Measurements from ENCODE around the gene SLC6A16. TPM values are rescaled to one million over a fixed set of nuclear protein-coding genes. Genes with fewer than 3 reads are reported as not detected.
A peak's percentile ranks its signal among the peaks of the same experiment; 100 is the strongest.
"Not testable (repeated sequence)": the region's sequence is repeated elsewhere in the genome, so short reads cannot be mapped to it uniquely, and the experiment has no call there.

The SLC6A16 gene
- polyA plus RNA-seq, 1 donor from 2014 or later: 11.6 TPM

DNA sequence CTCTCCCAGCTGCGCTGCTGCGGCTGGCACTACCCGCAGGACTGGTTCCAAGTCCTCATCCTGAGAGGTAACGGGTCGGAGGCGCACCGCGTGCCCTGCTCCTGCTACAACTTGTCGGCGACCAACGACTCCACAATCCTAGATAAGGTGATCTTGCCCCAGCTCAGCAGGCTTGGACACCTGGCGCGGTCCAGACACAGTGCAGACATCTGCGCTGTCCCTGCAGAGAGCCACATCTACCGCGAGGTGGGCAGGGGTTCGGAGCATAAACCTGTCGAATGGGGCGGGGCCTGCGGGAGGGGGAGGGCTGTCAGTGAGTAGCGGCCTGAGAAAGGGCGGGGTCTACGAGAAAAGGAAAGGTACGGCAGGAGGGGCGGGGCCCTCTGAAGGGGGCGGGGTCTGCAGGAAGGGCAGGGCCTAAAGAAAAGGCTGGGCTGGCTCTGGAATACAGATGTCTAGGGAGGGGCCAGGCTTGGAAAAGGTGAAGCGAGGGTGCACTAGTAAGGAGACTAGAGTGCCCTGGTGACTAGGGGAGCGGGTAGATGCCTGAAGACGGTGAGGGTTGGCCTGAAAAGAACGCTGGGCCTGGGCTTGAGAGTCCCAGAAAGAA is 13.8 kb upstream of the SLC6A16 start:
- Mint-ChIP-seq H3K27me3 (no peaks in the 10 kb centered on the region), H3K9me3 (no peaks in the 10 kb centered on the region), H3K36me3 (peaks cover 9% of the 10 kb centered on the region), H3K4me3 (peak overlapping the region; percentile 89 to 99 (median 98)), H3K27ac (peak overlapping the region; percentile 80 to 89 (median 83)), H3K4me1 (peaks cover 23 to 39% (median 38%) of the 10 kb centered on the region in 3 donors)

DNA sequence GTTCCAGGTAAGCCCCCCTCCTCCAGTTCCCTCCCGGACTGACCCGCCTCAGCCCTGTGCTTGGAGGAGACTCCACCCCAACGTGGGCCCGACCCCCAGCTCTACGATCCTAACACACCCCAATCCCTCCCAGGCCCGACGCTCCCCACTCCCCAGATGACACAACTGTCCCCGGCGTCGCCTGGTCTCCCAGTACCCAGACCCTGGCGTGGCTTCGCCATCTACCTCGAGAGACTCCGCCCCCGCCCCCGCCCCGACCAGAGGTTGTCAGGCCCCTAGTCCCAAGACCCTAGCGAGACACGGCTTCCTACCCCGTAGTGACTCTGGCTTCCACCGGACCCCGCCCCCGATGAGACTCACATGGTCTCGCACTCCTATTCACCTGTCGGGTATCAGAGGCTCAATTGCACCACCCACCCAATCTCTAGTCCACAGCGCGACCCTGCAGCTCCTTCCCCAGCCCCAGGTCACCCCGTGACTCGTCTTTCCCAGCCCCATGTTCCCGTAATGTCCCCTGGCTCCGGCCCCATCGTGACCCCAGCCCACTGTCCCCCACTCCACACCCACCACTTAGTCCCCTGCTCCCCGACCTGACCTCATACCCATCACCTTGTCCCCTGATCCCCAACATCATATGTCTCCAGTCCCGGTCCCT is 13.2 kb upstream of the SLC6A16 start:
- H3K27me3 Mint-ChIP-seq: no peaks in the 10 kb centered on the region
- H3K9me3 Mint-ChIP-seq: no peaks in the 10 kb centered on the region
- peaks cover 9% of the 10 kb centered on the region for H3K36me3 Mint-ChIP-seq
- peaks cover 28 to 42% (median 42%) of the 10 kb centered on the region in 3 donors for H3K4me1 Mint-ChIP-seq
- peak overlapping the region; percentile 80 to 87 (median 83) for H3K27ac Mint-ChIP-seq
- peak overlapping the region; percentile 89 to 99 (median 98) for H3K4me3 Mint-ChIP-seq

DNA sequence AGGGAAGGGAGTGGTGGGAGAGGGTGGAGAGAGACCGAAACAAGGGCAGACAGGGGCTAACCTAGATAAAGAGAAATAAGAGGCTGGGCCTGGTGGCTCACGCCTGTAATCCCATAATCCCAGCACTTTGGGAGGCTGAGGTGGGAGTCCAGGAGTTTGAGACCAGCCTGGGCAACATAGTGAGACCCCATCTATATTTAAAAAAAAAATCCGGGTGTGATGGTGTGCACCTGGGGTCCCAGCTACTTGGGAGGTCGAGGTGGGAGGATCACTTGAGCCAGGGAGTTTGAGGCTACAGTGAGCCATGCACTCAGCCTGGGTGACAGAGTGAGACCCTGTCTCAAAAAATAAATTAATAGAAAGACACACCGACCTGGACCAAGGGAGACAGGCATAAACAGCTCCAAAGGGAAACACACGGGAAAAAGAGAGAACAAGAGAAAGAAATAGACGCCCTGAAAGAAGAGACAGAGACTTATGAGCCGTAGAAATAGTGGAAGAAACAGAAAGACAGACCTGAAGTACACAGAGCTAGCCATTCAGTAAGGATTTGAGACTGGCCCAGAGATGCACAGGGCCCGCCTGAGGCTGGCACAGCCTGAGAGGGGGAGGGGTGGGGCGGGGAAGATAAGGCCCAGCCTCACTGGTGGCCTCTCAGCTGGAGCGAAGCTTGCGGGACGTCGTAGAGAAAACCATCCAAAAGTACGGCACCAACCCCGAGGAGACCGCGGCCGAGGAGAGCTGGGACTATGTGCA is 12.5 kb upstream of the SLC6A16 start:
- Mint-ChIP-seq H3K4me3 (peak overlapping the region; percentile 98 to 99 (median 98)), H3K27me3 (peaks cover 1% of the 10 kb centered on the region), H3K27ac (peak overlapping the region; percentile 61 to 99 (median 80)), H3K36me3 (peaks cover 9% of the 10 kb centered on the region), H3K4me1 (peaks cover 22 to 40% (median 39%) of the 10 kb centered on the region in 3 donors), H3K9me3 (no peaks in the 10 kb centered on the region)

DNA sequence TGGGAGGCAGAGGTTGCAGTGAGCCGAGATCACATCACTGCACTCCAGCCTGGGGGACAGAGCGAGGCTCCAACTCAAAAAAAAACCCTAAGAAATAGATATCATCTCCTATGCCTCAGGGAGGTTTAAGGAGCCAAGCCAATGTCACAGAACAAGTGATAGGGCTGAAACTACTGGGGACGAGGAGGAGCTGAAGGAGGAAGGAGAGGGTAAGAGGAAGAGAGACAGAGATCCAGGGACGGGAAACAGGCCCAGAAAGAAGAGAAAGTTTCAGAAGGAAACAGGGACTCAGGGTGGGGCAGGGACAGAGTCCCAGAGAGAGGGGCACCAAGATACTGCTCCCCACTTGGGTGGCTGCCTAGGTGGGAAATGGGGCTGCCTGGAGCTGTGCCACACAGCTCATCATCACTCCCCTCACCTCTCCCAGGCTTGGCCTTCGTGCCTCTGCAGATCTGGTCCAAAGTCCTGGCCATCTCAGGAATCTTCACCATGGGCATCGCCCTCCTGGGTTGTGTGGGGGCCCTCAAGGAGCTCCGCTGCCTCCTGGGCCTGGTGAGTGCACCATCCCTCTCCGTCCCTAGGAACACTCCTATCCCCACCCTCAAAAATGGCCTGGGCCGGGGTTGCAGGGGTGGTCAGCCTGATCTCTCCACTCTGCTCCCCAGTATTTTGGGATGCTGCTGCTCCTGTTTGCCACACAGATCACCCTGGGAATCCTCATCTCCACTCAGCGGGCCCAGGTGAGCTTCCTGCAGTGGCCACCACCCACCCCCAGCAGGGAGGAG is 11.7 kb upstream of the SLC6A16 start:
- Mint-ChIP-seq H3K27ac (peak overlapping the region; percentile 80 to 99 (median 99)), H3K27me3 (peaks cover 1% of the 10 kb centered on the region), H3K4me1 (peaks cover 23 to 45% (median 43%) of the 10 kb centered on the region in 3 donors), H3K4me3 (peak overlapping the region; percentile 98 to 99 (median 98)), H3K9me3 (no peaks in the 10 kb centered on the region), H3K36me3 (peaks cover 10% of the 10 kb centered on the region)

DNA sequence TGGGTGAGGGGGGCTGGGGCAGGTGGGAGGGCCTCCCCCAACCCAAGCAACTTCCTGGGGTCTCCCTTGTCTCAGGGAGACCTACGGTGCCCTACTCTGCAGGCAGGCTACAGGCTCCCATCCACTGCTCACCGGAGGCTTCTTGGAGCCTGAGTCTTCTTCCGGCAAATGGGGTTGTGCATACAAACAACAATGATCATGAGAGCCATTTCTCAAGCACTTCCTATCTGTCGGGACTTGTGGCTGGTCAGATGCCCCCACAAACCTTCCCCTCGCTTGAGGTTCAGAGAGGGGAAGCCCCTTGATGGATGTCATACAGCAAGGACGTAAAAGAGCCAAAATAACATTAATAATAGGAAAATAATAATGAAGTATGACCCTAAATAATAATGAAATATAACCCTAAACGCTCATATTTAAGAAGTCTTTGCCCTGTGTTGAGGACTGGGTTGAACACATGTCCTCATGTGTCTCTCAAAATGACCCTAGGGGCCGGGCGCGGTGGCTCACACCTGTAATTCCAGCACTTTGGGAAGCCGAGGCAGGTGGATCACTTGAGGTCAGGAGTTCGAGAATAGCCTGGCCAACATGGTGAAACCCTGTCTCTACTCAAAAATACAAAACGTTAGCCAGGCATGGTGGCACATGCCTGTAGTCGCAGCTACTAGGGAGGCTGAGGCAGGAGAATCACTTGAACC is 10.9 kb upstream of the SLC6A16 start:
- H3K4me1 Mint-ChIP-seq: peaks cover 27 to 49% (median 43%) of the 10 kb centered on the region in 3 donors
- no peaks in the 10 kb centered on the region for H3K9me3 Mint-ChIP-seq
- H3K4me3 Mint-ChIP-seq: peak overlapping the region; percentile 98 to 99 (median 98)
- peak overlapping the region; percentile 80 to 99 (median 99) for H3K27ac Mint-ChIP-seq
- peaks cover 12% of the 10 kb centered on the region for H3K36me3 Mint-ChIP-seq
- peaks cover 1% of the 10 kb centered on the region for H3K27me3 Mint-ChIP-seq

DNA sequence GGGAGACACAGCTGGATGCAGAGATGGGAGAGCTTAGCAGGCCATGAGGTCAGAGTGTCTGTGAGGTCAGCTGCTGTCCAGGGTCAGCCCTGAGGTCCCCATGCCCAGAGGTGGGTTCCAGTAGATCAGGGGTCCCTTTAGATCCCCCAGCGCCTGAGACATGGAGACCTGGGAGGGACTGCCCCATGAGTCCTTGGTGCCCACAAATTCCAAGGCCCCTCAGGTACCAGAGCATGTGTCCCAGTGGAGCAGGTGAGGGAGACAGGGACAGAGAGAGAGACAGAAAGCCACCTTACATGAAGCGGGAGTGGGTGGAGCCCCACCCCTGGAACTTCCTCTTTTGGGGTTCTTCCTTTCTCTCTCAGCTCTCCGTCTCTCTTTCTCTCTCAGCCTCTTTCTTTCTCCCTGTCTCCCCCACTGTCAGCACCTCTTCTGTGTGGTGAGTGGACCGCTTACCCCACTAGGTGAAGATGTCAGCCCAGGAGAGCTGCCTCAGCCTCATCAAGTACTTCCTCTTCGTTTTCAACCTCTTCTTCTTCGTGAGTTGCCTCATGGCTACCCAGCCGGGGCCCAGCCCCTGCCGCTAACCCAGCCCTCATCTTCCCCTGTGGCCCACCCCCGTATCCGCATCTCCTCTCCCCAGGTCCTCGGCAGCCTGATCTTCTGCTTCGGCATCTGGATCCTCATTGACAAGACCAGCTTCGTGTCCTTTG is 10.2 kb upstream of the SLC6A16 start, which contains the start of gene CD37:
TSS of gene CD37 (plus strand) at position 336 of the 713 bp plus-strand sequence. CDS start at position 471, 135 bp downstream.
- Mint-ChIP-seq H3K4me1 (peaks cover 25 to 45% (median 44%) of the 10 kb centered on the region in 3 donors), H3K27me3 (peaks cover 1% of the 10 kb centered on the region), H3K4me3 (peak within 1 kb of the TSS; percentile 98 to 99 (median 98)), H3K27ac (peak within 1 kb of the TSS; percentile 80 to 99 (median 99)), H3K9me3 (peaks cover 0 to 1% (median 0%) of the 10 kb centered on the region in 3 donors), H3K36me3 (peaks cover 14% of the 10 kb centered on the region)

DNA sequence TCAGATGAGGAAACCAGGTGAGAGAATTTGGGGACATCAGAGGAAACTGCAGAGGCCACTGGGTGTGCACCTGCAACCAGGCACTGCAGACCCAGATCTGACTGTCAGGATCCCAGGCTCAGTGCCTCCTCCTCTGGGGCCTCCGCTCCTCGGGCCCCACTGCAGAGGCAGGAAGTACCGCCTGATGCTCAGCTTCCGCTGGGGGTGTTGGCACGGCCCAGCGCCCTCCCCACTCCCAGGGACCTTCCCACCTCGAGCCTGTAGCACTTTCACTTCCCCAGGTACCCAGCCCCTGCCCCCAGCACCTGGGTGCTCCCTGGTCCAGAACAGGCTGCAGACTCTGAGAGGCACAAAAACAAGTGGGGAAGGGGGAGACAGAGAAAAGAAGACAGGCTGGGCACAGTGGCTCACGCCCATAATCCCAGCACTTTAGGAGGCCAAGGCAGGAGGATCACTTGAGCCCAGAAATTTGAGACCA is 8.9 kb upstream of the SLC6A16 start:
- Mint-ChIP-seq H3K4me1 (peaks cover 34 to 51% (median 46%) of the 10 kb centered on the region in 3 donors), H3K27ac (peak overlapping the region; percentile 80 to 99 (median 99)), H3K27me3 (peaks cover 1% of the 10 kb centered on the region), H3K4me3 (peak overlapping the region; percentile 89 to 98 (median 96)), H3K36me3 (peaks cover 19% of the 10 kb centered on the region), H3K9me3 (peaks cover 0 to 1% (median 0%) of the 10 kb centered on the region in 3 donors)

DNA sequence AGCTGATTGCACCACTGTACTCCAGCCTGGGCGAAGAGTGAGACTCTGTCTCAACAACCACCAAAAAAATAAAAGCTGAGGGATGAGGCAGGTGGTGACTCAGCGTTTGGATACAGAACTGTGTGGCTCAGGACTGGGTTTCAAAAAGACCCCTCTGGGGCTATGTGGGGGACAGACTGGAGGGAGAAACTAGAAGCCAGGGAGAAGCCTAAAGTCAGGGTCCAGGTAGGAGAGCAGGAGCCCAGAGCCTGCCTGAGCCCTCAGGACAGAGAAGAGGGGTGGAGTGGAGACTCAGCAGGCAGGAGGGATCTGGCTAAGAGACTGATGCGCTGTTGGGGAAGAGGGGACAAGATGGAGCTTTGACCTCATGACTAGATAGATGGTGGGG is 8.4 kb upstream of the SLC6A16 start:
- Mint-ChIP-seq H3K36me3 (peaks cover 16% of the 10 kb centered on the region), H3K27ac (peak overlapping the region; percentile 80 to 99 (median 99)), H3K4me3 (peak overlapping the region; percentile 89 to 98 (median 96)), H3K9me3 (peaks cover 0 to 1% (median 0%) of the 10 kb centered on the region in 3 donors), H3K4me1 (peaks cover 39 to 52% (median 46%) of the 10 kb centered on the region in 3 donors), H3K27me3 (peaks cover 1% of the 10 kb centered on the region)

DNA sequence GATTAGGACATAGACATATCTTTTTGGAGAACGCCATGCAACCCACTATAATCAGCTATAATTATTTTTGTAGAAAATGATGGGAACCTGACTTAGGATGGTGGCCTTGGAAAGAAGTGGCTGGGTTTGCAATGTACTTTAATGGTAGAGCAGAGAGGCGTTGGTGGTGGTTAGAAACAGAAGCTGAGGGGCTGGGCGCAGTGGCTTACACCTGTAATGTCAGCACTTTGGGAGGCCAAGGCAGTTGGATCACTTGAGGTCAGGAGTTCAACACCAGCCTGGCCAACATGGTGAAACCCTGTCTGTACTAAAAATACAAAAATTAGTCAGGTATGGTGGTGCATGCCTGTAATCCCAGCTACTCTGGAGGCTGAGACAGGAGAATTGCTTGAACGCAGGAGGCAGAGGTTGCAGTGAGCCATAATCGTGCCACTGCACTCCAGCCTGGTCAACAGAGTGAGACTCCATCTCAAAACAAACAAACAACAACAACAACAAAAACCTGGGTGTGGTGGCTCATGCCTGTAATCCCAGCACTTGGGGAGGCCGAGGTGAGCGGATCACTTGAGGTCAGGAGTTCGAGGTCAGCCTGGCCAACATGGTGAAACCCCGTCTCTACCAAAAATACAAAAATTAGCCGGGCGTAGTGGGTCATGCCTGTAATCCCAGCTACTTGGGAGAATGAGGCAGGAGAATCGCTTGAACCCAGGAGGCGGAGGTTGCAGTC is 7.9 kb upstream of the SLC6A16 start:
- peak overlapping the region; percentile 41 to 98 (median 94) for H3K4me3 Mint-ChIP-seq
- peak overlapping the region; percentile 80 to 99 (median 99) for H3K27ac Mint-ChIP-seq
- H3K9me3 Mint-ChIP-seq, H3K27me3 Mint-ChIP-seq: not testable (repeated sequence)
- H3K4me1 Mint-ChIP-seq: peaks cover 44 to 55% (median 48%) of the 10 kb centered on the region in 3 donors
- peaks cover 18% of the 10 kb centered on the region for H3K36me3 Mint-ChIP-seq

DNA sequence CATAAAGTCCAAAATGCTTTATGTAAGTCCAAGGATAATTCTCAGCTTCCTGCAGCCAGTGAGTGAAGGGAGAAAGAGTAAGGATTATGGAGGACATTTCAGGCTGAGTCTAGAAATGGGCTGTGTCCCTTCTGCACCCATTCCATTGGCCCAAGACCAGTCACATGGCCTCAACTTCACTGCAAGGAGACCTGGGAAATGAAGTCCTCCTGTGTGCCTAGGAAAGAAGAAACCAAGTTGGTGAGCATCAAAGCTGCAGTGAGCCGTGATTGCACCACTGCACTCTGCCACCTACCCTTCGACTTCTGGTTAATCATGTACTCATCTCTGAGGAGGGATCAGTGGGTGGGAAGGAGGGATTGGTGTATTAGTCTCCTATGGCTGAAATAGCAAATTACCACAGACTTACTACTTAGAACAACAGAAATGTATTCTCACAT is 6.6 kb upstream of the SLC6A16 start:
- peak overlapping the region; percentile 80 to 99 (median 86) for H3K27ac Mint-ChIP-seq
- H3K36me3 Mint-ChIP-seq: peaks cover 14% of the 10 kb centered on the region
- peaks cover 0 to 1% (median 0%) of the 10 kb centered on the region in 3 donors for H3K9me3 Mint-ChIP-seq
- H3K4me1 Mint-ChIP-seq: peaks cover 50 to 55% (median 53%) of the 10 kb centered on the region in 3 donors
- peak overlapping the region; percentile 63 to 98 (median 79) for H3K4me3 Mint-ChIP-seq
- H3K27me3 Mint-ChIP-seq: peaks cover 1% of the 10 kb centered on the region

DNA sequence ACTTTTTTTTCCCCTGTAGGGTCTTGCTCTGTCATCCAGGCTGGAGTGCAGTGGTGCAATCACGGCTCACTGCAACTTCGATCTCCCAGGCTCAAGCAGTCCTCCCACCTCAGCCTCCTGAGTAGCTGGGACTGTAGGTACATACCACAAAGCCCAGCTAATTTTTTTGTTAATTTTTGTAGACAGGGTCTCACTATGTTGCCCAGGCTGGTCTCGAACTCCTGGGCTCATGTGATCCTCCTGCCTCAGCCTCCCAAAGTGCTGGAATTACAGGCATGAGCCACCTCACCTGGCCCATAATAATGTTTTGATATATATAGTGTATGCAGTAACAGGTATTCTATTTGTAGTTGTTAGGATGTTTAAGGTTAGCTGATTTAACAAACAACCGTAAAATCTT is 6.2 kb upstream of the SLC6A16 start:
- not testable (repeated sequence) for H3K9me3 Mint-ChIP-seq, H3K27me3 Mint-ChIP-seq
- Mint-ChIP-seq H3K27ac (peak overlapping the region; percentile 80 to 99 (median 86)), H3K36me3 (peaks cover 13% of the 10 kb centered on the region), H3K4me1 (peaks cover 53 to 57% (median 53%) of the 10 kb centered on the region in 3 donors), H3K4me3 (peak overlapping the region; percentile 63 to 98 (median 79))

DNA sequence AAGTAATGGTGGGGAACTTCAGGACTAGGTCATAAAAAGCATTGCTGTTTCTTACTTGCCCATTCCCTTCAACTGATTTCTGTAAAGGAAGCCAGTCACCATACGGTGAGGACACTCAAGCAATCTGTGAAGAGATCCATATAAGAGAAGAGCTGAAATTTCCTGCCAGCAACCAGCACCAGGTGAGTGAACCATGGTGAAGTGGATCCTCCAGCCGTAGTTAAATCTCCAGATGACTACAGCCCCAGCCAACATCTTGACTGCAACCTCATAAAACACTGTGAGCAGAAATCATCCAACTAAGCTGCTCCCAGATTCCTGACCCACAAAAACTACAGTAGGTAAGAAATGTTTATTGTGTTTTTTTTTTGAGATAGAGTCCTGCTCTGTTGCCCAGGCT is 3.8 kb upstream of the SLC6A16 start:
- H3K27me3 Mint-ChIP-seq: peaks cover 3% of the 10 kb centered on the region
- peak overlapping the region; percentile 66 to 93 (median 79) for H3K4me3 Mint-ChIP-seq
- H3K4me1 Mint-ChIP-seq: peaks cover 49 to 59% (median 53%) of the 10 kb centered on the region in 3 donors
- H3K36me3 Mint-ChIP-seq: peaks cover 13% of the 10 kb centered on the region
- H3K27ac Mint-ChIP-seq: peak overlapping the region; percentile 80 to 98 (median 98)
- H3K9me3 Mint-ChIP-seq: peaks cover 0 to 1% (median 0%) of the 10 kb centered on the region in 3 donors
